Cerebellar cortex (tissue), 1 donor: ENCODE data around the gene MYO19.
"Not testable (repeated sequence)": the region's sequence is repeated elsewhere in the genome, so short reads cannot be mapped to it uniquely, and the experiment has no call there.

Experiments used
- DNase-seq: peaks from one replicate; pipeline ENCODE4 v3.0.0-alpha.2; 2015; ENCODE audit warnings: low spot score

MYO19 gene

DNA sequence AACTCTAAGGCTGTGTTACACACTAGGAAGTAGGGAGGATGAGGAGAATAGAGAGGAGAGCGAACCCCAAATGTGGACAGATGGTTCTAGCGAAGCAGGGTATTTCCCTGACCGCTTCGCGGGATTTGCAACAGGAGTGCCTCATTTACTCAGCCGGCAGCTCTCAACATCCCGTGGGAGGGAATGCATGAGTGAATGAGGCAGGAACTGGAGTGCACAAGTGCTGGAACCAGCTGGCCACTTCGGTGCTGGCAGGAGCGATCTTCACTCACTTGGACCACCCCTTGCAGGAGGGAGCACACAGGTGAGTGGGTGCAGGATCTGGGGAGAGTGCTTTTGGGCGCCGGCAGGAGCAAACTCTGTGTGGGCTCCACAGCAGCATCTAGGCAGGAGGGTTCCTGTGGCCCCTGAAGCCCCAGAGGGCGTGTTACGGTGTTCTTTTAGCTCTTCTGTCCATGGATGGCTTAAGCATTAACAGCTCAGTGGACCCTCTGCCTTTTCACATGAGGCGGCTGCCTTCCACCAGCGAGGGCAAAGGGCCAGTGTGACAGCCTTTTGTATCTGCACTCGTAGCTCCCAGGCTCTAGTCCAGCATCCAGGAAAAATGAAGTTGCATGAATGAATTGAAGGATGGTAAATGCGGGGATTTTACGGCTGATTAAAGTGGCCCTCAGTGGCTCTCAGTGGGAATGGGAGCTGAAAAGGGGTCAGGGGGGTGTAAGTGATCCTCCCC lies 65.6 kb downstream of the MYO19 start:
- peak; percentile 57 for DNase-seq

DNA sequence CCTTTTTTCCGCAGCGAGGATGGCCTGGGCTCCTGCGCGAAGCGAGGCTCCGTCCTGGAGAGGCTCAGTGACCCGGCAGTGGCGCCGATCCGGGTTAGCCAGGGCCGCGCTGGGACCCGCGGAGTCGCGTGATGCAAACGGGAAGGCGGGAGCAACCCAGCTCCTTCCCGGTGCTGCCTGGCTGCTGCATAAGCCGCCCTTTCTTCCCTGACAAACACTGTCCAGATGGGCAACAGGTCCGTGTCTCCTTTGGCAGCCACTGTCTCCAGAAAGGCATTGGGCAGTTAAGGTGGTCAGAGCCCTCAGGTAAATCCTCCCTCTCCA lies 69.9 kb downstream of the MYO19 start:
- no peak for DNase-seq

DNA sequence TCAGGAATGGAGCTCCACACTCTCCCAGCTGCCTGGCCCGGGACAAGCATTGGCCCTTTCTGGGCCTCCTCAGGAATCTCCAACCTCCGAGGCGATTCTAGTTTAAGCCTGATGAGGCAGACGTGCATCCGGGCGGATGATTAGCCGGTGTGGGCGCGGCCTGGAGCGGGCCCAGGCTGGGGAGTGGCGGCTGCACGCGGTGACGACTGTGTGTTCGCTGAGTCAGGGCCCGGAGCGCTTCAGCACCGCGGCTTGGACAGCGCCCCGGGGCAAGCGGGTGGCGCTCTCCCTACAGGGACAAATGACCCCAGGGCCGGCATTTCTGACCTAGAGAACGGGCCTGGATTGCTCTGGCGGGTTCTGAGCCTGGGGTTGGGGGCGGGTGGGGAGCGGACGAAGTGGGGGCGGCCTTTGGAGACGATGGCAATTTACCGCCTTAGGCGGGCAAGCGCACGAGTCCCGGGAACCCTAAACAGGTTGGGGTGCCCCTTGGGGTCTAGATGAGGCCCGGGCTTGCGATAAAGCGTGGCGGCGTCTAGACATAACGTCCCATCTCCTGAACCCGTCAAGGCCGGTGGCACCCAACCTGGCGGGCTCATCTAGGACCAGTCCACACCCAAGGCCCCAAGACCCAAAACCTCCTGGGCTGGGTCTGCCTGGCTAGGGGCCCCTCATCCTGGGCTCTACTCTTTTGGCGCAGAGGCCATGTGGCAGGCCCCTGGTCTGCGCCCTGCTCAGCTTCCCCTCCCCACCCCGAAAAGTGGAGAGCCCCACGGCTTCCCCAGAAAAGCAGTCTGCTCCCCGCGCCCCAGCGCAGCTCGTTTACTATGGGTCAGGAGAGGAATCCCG lies 70.5 kb downstream of the MYO19 start:
- no peak for DNase-seq

- no peak for DNase-seq
Observed at GRCh38 chr17:36461330-36462110, 73.1 kb downstream of the MYO19 start.

- no peak for DNase-seq
Observed at GRCh38 chr17:36460265-36460937, 74.3 kb downstream of the MYO19 start.

- no peak for DNase-seq
Observed at GRCh38 chr17:36459601-36460000, 75.1 kb downstream of the MYO19 start.

DNA sequence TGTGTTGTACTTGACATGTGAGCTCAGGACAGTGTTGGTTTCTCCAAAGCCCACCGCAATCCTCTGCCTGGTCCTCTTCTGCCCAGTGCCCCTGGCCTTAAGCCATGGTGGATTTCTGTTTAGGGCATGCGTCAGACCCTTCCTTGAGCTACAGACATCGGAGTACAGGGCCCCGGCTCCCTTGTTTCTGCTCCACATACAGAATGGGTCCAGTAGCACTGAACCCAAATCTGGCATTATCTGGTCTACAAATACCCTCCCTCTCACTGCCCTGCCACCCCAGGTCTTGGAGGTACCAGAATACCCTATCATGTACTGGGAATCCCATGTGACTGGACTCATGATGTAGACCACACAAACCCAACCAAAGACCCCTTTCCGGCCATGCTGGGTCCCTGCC lies 75.6 kb downstream of the MYO19 start:
- DNase-seq, result no peak

DNA sequence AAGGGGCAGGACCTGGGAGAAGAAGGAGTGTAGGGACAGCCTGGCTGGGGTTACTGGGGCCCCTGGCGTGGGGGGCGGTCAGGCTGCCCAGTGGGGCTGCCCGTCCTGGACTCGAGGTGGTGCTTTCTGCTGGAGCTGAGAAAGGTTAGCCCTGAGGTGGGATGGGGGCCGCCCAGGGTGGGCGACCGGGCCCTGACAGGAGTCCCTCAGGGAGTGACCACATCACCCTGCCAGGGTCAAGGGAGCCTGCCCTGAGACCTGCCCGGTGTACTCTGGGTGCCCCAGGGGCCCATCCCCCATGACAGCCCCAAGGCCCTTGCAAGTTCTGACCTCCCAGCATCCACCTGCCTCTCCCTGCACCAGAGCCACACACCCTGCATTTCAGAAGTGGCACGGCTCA lies 77.0 kb downstream of the MYO19 start:
- DNase-seq, result not testable (repeated sequence)

GRCh38 chr17:36452888-36453287 lies 81.8 kb downstream of the MYO19 start:
- DNase-seq, result not testable (repeated sequence)

DNA sequence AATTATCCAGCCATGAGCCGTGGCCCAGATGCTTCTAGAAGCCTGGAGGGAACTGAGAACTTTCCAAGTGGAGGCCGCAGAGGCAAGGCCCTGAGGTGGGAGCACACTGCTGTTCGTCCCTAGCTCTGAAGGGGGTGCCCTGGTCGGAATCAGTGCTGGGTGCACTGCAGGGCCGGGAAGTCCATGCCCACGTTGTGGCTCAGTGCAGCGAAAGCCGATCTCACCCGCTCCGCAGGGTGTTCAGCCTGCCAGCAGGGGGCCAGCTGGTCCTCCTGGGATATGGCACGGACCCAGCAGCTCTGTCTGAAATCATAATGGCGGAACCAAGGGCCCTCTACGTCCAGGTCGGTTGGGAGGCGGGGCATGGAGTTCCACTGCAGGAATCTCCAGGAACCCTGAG lies 84.7 kb downstream of the MYO19 start:
- not testable (repeated sequence) for DNase-seq
